NK-92 (cell line): ENCODE data around the gene HJV.
"Not testable (repeated sequence)": the region's sequence is repeated elsewhere in the genome, so short reads cannot be mapped to it uniquely, and the experiment has no call there.

ENCODE experiments used
- DNase-seq: peaks from one replicate; lab custom pipeline; 2025; ENCODE audit not compliant: unreplicated experiment; lab: John Stamatoyannopoulos, UW

Gene HJV

GRCh38 chr1:146021622-146022402, at the start of gene HJV:
Gene HJV, minus strand, starts transcription at chr1:146021735. Its CDS starts 1,504 bp downstream, at chr1:146020231.
- no peak for DNase-seq

- DNase-seq: not testable (repeated sequence)
Observed at GRCh38 chr1:146059148-146059547, 37.6 kb upstream of the HJV start.

GRCh38 chr1:146051852-146052676, 30.5 kb upstream of the HJV start:
- DNase-seq: not testable (repeated sequence)

- no peak for DNase-seq
Observed at GRCh38 chr1:146051452-146051851, 29.9 kb upstream of the HJV start.

- not testable (repeated sequence) for DNase-seq
Observed at GRCh38 chr1:146050652-146050963, 29.1 kb upstream of the HJV start.

- not testable (repeated sequence) for DNase-seq
Observed at GRCh38 chr1:146049866-146050651, 28.5 kb upstream of the HJV start.

- no peak for DNase-seq
Observed at GRCh38 chr1:146049436-146049835, 27.9 kb upstream of the HJV start.

- not testable (repeated sequence) for DNase-seq
Observed at GRCh38 chr1:146048514-146049115, 27.1 kb upstream of the HJV start.

GRCh38 chr1:146046664-146047063, 25.1 kb upstream of the HJV start:
- DNase-seq: no peak

- no peak for DNase-seq
Observed at GRCh38 chr1:146039844-146040194, 18.3 kb upstream of the HJV start.

- DNase-seq: no peak
Observed at GRCh38 chr1:146036965-146037646, 15.6 kb upstream of the HJV start.

- no peak for DNase-seq
Observed at GRCh38 chr1:146036241-146036964, 14.9 kb upstream of the HJV start.

GRCh38 chr1:146035048-146035423, 13.5 kb upstream of the HJV start:
- DNase-seq: no peak

- no peak for DNase-seq
Observed at GRCh38 chr1:146032631-146033219, 11.2 kb upstream of the HJV start.

GRCh38 chr1:146031476-146031875, 9.9 kb upstream of the HJV start:
- DNase-seq: no peak

- no peak for DNase-seq
Observed at GRCh38 chr1:146029117-146029516, 7.6 kb upstream of the HJV start.

GRCh38 chr1:146026650-146027049, 5.1 kb upstream of the HJV start:
- not testable (repeated sequence) for DNase-seq

- not testable (repeated sequence) for DNase-seq
Observed at GRCh38 chr1:146025787-146026495, 4.4 kb upstream of the HJV start.
